Forelimb muscle (tissue), 1 donor: ENCODE measurements around the gene FBXO3. TPM values are rescaled to one million over a fixed set of nuclear protein-coding genes. Genes with fewer than 3 reads are reported as not detected.

Experiments
- DNase-seq: peaks from one replicate; pipeline ENCODE4 v3.0.0-alpha.2; 2013; ENCODE audit warnings: low read depth
- polyA plus RNA-seq: library from polyadenylated mRNA; unstranded; fragments of 120-200 nt; gene quantifications from one replicate; pipeline ENCODE4 v1.2.1, GENCODE V29; 2013; ENCODE audit not compliant: insufficient read length

FBXO3 gene
- polyA plus RNA-seq, 1 donor: 22.9 TPM

GRCh38 chr11:33772870-33773269 is 1.4 kb downstream of the FBXO3 start:
- DNase-seq: no peak

DNA sequence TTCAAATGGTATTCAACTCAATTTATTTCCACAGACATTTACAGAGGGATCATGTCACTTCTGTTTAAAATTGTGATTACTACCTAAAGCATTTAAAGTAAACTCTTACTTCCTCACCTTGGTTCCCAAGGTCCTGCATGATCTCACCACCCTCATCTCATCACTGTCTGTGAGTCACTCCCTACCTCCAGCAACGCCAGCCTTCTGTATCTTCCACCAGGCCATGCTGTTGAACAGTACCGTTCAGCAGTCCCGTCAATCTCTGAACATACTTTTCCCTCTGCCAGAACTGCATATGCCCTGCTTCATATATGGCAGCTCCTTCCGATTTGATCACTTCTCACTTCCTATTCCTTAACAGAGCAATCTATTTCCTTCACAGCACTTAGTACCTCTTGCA is 2.0 kb downstream of the FBXO3 start:
- DNase-seq: no peak

DNA sequence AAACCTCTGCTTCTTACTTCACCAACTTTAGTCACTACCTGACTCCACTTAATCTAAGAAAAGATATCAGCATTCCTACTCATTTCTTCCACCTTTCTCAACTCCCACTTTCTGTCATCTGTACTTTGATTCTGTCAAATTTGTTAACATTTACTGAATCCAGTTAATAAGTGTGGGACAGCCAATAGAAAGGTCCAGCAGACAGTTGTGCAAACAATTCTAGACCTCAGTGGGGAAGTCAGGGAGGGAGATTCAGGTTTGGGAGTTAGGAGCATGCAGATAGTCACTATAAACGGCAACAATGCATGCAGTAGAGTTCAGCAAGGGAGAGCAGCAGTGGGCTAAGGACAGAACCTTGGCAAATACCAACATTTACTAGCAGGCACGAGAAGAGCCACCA is 4.1 kb downstream of the FBXO3 start:
- no peak for DNase-seq

DNA sequence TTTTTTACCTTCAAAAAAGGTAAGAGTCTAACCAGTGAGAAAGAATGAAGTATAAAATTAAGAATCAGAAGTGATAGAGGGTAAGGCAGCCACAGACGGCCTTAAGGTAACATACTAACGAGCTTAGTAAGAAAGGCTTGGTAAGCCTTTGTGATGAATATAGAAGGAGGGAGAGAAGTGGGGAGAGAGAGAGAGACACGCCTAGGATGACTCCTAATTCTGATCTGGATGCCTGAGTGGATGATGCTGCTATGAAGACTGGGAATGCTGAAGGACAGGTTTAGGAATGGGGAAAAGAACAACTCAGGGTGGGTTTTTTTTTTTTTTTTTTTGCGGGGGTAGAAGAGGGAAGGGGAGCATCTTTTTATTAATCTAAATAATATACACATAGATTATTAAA is 4.8 kb downstream of the FBXO3 start:
- DNase-seq: no peak

DNA sequence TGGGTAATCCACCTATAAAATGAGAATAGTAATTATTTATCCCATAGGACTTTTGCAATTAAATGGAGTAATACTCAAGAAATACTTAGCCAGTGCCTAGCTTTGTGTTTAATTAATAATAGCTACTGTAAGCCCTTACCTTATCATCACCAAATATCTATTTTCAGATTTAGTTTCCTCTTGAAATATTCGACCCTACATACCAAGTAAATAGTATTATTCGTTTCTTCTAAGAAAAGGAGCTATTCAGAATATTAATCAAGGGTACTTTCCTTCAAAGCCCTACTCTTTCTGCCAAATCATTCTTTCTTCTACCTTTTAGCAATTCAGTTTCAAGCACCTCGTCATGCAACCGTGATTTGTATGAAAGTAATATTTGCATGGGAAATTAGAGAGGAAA is 6.7 kb downstream of the FBXO3 start:
- DNase-seq: no peak

- no peak for DNase-seq
Measured at GRCh38 chr11:33766085-33766484, 8.2 kb downstream of the FBXO3 start.

DNA sequence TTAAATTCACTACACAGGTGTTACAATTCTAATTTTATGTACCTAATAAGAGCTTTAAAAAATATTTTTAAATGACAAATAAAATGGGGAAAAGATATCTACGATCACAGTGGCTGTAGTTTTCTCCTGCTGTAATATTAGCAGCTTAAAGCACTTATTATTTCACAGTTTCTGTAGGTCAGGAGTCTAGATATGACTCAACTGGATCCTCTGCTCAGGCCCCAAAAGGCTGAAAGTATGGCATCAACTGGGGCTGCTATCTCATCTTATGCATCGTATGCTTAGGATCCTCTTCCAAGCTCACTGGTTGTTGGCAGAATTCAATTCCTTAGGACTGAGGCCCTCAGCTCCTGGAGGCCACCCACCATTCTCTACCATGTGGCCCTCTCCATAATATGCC is 12.8 kb downstream of the FBXO3 start:
- DNase-seq: no peak

GRCh38 chr11:33753304-33753967 is 20.9 kb downstream of the FBXO3 start:
- DNase-seq: no peak

GRCh38 chr11:33751878-33752277 is 22.4 kb downstream of the FBXO3 start:
- DNase-seq: no peak

GRCh38 chr11:33747979-33748378 is 26.3 kb downstream of the FBXO3 start:
- DNase-seq: no peak

- DNase-seq: no peak
Measured at GRCh38 chr11:33743291-33743690, 31.0 kb downstream of the FBXO3 start.

DNA sequence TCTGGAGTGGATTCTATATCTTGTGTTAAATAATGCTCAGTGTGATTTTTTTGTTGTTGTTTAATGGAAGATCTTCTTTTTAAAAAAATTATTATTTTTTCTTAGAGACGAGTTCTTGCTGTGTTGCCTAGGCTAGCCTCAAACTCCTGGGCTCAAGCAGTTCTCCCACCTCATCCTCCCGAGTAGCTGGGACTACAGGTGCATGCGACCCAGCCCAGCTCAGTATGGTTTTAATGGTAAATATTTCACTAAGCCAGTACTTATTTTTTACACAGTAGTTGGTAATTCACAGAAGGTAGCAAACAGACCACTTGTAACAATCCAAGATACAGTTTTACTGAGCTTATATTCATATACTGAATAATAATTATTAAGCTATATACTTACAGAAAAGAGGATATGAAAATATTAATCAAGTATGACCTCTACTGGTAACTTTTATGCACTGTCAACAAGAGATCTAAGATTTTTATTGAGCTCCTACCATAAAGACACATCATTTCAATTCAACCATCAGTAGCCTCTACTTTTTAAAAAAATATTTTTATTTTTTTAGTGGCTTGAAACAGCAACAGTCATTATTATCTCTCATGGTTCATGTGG is 32.0 kb downstream of the FBXO3 start:
- no peak for DNase-seq

DNA sequence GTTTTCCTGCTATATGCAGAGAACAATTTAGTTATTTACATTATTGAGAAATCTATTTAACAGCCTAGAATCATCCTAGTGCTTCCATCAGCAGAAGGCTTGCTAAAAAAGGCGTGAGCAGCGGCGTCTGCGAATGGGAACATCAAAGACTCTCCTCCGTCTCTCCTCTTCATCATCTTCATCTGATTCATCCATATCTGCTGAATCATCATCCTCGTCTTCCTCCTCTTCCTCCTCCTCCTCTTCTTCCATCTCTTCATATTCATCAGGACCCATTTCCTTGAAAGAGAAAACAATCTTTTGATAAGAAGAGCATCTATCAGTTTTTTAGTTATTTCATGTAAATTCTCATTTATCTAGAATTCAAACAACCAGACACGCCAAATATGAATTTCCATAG is 32.5 kb downstream of the FBXO3 start:
- DNase-seq: no peak

DNA sequence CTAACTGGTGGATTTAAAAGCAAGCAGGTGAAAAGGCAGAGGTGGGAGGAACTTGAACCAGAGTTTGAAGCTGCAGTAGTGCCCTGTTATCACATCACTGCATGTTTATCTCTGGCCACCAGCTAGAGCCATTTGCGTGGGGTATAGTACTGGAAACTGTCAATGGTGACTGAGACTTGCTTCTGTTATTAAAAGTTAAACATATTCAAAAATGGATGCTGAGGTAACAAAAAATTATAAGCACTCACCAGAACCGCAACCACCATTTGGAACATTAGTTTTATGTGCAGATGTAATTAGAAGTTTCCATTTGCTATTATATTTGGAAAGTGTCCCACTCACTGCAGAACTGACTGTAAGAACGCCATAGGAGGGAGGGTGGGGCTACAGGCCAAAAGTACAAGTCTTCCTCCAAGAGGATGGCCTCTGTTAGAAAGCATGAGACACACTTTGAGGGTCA is 36.9 kb downstream of the FBXO3 start:
- DNase-seq: no peak

DNA sequence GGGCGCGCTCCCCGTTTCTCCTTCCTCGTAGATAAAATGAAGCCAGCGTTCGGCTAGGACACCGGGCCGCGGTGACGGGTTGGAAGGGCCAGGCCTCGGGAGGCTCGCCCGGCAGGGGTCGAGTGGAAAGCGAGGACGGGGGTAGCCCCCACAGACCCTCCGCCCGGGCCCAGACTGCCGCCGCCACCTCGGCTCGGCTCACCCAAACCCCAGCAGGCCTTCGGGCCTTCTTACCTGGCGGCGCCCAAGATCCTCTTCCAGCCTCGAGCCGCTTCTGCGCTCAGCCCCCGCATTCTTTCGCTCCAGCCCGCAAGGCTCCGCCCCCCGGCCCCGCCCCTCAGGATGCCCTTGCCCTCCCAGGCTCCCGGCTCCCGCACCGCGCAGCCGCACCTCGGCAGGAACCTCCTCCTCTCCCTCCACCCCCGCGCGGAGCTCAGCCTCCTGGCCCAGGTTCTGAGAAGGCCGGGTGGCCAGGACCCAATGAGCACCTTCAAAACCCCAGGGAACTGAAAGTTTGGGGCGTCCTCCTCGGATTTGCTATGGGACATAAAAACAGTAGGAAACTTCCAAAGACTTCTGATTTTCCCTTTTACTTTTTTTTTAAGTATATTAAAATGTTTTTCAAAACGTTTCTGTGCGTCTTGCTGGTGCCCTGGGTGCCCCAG is 38.0 kb downstream of the FBXO3 start, which contains the start of gene CD59:
TSS of gene CD59 (minus strand) at position 276 of the 665 bp plus-strand sequence. CDS start 13,978 bp downstream, outside the sequence.
- no peak for DNase-seq

GRCh38 chr11:33735271-33736147 is 38.8 kb downstream of the FBXO3 start:
- no peak for DNase-seq

DNA sequence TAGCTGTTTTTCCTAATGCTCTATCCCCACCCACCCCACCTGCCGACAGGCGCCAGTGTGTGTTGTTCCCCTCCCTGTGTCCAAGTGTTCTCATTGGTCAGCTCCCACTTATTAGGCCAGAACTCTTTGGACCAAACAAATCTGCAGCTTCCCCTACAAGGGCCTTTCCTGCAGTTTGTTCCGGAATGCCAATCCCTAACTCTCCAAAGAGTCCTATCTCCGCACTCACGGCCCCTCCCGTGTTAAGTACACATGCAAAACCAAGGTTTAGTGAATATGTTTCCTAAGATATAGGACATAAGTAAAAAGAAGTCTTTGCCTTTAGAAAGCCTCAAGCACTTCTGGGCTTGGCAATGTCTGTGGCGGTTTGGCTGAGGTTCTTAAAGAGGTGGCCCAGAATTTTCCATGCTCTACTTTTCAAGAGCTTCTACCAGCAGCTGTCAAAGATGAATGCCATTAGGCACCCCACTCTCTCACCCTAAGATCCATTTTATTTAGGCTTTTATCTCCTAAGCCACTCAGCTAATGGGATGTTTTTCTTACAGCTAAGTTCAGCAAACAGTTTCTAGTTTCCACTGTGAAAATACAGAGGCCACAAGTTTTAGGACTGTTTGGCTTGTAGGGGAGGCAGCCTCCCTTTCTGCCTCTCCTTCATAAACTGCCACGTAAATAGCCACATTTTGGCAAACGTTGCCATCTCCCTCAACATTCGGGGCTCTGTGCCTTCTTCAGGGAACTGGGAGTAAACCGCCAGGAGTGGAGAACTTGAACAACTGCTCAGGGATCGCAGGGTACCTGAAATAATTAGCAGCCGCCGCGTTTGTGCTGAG is 39.7 kb downstream of the FBXO3 start:
- no peak for DNase-seq

DNA sequence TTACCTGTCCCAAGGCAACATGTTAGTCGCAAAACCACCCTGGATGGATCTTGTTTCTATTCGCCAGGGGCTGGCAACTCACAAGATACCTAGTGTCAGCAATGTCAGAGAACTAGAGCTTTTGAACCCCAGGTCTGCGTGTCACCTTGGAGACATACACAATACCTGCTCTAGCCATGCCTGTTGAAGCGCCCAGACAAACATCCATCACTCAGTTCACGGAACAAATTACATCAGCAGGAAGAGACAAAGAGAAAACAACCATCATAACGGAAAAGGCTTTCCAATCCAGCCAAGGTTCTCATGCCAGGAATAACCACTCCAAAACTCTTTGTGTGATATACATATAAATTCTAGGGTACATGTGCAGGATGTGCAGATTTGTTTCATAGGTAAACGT is 40.3 kb downstream of the FBXO3 start:
- DNase-seq: no peak

DNA sequence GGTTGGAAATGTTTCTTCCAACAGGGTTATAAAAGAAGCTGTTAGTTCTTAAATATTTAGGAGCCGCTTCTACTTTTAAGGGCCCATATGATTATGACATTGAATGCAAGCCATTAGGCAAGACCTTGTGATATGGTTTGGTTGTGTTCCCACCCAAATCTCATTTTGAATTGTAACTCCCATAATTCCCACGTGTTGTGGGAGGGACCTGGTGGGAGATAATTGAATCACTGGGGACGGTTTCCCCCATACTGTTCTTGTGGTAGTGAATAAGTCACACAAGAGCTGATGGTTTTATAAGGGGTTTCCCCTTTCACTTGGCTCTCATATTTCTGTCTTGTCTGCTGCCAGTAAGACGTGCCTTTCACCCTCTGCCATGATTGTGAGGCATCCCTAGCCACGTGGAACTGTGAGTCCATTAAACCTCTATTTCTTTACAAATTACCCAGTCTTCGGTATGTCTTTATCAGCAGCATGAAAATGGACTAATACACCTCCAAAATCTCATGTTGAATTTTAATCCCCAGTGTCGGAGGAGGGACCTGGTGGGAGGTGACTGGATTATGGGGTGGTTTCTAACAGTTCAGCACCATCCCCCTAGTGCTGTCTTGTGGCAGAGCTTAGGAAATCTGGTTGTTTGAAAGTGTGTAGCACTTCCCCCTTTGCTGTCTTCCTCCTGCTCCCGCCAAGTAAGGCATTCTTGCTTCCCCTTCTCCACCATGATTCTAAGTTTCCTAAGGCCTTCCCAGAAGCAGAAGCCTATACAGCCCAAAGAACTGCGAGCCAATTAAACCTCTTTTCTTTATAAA is 42.4 kb downstream of the FBXO3 start:
- no peak for DNase-seq

DNA sequence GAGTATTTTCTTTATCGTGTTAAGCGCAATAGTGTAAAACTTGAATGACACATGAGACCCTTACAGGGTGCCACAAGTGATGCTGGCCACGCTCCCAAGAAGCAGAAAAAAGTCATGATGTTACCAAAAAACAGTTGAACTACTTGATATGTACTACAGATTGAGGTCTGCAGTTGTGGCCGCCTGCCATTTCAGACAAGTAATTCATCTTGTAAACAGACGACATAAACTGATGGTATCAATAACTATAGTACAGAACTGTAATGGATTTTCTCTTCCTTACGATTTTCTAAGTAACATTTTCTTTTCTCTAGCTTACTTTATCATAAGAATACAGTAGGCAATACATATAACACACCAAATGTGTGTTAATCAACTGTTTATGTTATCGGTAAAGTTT is 43.6 kb downstream of the FBXO3 start:
- no peak for DNase-seq
